Ramos (cell line): Measurements from ENCODE around the gene MRPL10.
"Not testable (repeated sequence)": the region's sequence is repeated elsewhere in the genome, so short reads cannot be mapped to it uniquely, and the experiment has no call there.

Experiments
- in situ Hi-C: fragments of 300-500 bp; cut with MboI; formaldehyde crosslinking; loops from one replicate; pipeline ENCODE4 v1.14.3; 2022; ENCODE audit warnings: low sequenced_read_pairs; ENCODE audit not compliant: unreplicated experiment

MRPL10 gene

DNA sequence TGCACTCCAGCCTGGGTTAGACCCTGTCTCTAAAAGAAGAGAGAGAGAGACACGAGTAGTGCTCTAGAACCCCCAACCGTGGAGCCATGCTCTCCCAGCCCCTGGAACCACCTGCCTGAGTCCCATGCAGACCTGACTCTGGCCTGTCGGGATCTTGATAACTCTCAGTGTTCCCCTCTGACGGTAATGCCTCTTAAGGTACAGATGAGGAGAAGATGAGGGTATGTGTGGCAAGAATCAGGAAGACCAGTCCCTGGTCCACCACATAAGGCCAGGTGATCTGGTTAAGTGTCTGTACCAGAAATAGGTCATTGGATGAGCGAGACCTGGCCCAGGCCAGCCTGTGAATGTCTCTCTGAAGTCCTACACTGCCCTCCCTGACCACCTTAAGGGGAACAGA lies 28.1 kb downstream of the MRPL10 start:
- in situ Hi-C loops: no loop called here

DNA sequence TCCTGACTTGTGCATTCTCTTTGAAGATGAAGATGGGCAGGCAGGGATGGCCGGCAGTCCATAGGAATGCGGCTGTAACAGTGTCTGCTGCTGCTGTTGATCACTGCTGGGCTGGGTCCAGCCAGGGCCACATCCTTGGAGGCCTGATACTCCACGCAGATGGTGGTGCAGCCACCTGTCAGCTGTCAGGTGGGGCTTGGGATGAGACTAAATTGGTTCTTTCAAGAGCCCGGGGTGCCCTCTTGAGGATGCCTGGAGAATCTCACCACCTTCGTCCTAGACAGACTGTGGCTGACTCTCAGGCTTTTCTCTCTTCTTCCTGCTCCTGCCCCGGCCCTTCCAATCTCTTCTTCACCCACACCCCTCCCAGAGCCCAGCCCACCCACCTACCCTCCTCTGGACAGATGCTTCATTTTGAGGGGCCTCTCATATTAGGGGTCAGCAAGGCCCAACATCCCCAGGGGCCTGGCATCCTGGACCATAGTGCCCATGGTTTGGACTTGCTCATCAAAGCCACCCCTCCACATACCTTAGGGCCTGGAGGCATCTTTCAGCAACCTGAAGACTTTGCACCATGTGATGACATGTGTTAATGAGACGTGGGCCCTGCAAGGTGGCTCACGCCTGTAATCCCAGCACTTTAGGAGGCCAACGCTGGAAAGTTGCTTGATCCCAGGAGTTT lies 28.9 kb downstream of the MRPL10 start:
- in situ Hi-C loops: no loop called here

DNA sequence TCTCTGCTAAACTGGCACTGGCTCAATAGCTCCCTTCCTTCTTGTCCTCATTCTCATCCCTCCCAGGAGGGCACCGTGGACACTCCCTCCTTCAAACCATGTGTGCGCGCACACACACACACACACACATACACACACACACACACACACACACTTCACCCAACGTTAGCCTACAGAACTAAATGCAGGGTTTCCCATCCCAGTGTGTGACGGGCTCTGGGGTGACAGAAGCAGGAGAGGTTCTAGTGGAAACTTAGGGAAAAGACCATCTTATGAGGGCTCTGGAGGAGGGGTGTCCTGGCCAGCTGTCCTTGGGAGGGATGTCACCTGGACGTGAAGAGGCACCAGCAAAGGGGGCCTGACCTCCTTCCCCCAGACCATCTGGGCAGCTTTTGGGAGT lies 29.4 kb downstream of the MRPL10 start:
- in situ Hi-C loops: no loop called here

DNA sequence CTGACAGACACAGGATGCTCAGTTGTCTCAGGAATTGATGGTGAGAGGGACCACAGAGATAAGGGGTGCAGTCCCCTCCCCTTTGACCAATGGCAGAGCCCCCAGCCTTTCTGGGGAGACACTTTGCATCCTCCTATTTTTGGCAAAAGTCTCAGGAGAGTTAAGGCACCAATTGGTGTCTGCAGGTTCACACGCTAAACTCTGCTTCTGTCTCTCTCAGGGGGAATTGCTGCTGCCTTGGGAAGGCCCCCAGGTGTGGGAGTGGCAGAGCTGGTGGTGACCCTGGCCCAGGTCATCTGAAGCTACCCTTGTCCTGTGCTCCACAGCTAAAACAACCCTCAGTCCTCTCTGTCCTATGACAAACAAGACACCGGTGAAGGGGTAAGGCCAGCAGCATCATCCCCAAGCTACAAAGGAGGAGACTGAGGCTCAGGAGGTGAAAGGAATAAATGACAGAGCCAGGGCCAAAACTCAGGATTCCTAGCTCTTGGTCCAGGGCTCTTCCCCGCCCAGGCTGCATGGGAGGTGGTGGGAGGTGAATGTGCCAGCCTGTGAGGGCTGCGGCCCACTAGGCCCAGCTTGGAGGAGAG lies 30.1 kb downstream of the MRPL10 start:
- in situ Hi-C loops: no loop called here

DNA sequence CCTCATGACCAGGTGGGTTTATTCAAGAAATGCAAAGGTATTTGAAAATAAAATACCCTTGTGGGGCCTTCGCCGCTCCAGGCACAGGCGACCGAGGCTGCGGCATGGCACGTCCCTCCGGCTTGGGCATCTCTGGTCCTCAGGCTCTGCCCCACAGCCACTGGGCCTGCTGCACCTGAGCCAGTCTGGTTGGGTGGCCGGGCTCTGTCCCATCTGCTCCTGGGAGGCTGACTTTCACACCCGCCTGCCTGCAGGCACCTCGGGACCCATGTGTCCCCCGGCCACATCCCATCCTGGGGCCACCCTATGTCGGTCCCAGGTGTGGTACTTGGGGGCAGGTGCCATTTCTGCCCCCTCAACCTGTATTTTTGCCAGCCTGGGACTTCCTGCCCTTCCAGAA lies 30.7 kb downstream of the MRPL10 start:
- in situ Hi-C loops: no loop called here

DNA sequence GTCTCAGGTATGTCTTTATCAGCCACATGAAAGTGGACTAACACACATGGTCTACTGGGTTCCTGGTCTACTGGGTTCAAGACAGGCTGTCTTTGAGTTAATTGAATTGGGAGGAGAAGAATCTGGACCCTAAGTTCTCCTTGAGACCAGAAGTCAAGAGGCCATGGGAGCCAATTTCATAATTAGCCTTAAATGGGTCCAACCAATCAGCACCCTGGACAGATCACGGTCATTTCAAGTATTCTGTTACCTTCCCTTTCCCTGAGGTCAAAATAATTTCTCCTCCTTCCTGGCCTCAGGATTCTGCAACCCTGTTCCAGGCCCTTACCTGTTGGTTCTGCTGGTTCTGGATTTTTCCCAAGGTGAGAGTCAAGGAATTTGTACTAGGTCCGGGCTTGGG lies 33.5 kb downstream of the MRPL10 start:
- in situ Hi-C loops: no loop called here

DNA sequence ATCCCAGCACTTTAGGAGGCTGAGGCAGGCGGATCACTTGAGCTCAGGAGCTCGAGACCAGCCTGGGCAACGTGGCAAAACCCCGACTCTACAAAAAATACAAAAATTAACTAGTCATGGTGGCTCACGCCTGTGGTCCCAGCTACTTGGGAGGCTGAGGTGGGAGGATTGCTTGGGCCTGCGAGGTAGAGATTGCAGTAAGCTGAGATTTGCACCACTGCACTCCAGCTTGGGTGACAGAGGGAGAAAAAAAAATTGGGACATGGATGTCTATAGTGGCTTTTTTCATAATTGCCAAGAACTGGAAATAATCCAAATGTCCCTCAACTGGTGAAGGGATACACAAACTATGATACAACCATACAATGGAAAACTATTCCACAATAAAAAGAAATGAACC lies 38.4 kb downstream of the MRPL10 start:
- in situ Hi-C loops: no loop called here

DNA sequence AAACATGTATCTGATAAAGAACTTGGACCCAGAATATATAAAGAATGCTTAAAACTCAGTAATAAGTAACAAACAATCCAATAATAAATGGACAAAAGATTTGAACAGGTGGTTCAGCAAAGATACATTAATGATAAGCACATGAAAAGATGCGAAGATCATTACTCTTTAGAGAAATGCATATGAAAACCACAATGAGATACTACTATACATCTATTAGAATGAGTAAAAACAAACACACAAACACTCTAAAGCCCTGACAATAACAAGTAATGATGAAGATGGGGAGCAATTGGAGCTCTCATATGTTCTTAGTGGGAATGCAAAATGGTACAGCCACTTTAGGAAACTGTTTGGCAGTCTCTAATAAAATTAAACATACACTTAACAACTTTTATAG lies 38.9 kb downstream of the MRPL10 start:
- in situ Hi-C loops: no loop called here

DNA sequence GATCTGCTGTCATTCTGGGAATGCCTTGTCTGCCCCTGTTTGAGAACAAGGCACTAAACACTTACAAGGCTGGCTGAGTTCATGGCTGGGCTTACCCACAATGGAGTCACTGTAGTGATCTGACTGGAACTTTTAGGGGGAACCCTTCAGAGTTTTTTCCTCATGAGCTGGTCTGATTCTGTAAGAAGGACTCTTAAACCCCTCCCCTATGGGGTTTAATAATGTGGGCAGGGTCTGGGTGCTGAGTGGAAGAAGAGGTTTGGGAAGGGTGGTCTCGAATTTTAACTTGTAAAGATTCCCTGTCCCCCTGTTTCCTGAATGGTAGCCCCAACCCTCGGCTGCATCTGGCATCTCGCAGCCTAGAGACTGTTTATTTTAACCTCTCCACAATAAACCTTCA lies 40.3 kb downstream of the MRPL10 start:
- in situ Hi-C loops: no loop called here

DNA sequence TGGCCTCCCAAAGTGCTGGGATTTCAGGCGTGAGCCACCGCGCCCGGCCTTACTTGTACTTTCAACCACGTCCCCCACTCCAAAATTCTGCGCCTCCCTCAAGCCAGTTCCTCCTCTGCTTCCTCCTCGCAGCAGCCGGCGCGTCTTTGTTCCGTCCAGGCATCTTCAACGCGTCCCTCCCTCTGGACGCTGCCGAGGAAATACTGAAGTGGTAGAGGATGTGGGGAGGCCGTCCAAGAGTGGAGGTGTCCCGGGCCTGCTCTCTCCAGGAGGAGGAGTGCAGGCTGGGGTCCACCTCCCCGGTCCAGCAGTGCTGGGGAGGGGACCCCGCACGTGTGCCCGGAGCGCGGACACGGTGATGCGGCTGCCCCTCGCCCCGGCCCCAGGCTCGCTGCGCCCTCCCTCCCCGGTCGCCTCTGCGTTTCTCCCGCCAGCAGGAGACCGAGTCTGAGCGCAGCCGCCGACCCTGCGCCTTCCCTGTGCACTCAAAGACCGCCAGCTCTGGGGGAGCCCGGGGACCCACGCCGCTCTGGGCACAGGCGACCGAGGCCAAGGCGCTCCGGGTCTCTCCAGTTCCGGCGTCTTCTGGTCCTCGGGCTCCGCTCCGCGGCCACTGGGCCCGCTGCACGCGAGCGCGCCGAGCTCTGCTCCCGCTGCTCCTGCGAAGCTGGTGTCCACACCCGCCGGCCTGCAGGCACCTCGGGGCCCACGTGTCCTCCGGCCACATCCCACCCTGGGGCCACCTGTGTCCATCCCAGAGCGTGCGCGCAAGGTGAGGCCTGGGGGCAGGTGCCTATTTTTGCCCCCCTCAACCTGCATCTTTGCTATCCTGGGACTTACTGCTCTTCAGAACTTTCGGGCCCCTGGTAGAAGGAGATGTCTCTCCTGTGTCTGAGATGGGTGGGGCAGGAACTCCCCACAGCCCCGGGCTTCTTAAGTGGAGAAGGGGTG lies 41.5 kb downstream of the MRPL10 start:
- in situ Hi-C loops: no loop called here

DNA sequence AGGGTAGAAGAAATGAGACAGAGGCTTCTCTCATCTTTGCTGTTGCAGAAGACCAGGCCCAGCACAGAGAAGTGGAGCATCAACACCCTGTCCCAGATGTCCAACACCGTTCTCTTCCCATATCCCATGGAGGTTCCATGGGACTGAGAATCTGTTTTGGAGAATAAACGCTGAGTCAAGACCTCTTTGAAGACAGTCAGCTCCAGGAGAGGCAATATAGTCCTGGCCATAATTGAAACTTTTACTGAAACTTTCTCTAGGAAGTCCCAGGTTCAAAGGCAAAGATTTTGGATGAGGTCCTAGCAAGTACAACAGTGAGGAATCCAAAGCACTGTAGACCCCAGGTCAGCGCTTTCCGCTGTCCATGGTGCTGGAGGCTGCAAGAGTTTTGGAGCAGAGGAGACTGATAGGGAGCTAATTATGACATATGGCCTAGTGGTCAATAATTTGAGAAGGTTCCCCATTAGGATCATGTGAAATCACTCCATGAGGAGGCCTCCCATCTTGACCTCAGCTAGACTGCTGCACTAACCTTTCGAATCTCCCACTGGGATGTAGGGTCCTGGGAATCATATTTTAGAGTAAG lies 45.7 kb downstream of the MRPL10 start:
- in situ Hi-C loops: no loop called here

DNA sequence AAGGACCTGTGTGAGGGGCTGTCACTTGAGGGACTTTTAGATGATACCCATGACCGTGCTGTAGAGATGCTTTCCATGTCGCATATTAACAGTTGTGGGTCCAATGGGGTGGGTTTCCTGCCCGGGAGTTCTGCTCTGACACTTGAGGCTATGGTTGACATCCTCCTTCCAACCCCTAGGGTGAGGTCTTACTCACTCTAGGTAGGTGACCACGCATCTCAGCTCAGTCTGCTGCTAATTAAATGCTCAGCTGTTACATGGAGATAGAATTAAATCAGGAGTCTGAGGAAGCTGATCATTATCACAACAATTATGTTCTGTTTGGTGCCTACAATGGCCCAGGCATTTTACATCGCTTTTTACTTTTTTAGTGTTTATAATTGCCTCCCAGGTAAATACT lies 49.9 kb downstream of the MRPL10 start:
- in situ Hi-C loops: no loop called here

DNA sequence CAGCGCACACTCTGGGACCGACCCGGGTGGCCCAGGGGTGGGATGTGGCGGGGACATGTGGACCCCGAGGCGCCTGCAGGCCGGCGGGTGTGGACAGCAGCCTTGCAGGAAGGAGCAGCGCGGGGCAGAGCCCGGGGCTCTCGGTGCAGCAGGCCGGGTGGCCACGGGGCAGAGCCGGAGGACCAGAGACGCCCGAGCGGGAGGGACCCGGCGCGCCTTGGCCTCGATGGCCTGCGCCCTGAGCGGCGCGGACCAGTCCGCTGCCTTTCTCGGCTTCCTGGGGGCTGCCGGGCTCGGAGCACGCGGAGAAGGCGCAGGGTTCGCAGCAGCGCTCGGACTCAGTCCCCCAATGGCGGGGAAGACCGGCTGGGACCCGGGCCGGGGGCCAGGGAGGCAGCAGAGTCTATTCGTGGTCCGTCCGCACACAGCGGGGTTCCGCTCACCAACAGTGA lies 53.1 kb downstream of the MRPL10 start:
- in situ Hi-C loops: no loop called here

DNA sequence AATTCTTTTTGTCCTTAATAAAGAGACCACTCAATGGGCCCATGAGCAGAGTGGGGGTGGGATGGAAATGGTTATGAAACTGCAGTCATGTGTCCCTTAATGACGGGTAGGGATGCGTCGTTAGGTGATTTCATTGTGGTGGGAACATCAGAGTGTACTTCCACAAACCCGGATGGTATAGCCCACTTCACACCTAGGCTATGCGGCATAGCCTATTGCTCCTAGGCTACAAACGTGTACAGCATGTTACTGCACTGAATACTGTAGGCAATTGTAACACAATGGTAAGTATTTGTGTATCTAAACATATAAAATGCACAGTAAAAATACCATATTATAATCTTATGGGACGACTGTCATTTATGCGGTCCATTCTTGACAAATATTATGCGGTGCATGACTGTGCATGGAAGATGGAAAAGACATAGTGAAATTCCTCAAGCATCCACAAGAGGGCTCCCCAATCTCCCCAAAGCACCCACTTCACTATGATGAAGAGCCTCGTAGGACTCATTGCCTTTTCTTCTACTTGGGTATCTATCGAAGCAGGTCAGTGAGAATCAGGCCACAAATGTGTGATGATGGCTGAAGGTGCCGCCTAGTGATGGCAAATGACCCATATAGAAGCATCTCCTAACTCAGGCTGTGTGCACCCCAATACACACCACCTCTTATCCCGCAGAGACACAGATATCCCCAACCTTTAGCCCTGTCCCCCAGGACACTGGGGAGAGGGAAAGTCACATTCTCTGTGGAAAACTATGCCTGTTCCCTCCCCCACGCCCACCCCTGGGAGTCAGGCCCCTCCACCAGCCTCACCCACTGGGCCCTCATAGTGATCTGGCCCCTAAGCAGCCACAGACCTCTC lies 54.8 kb downstream of the MRPL10 start:
- in situ Hi-C loops: no loop called here

DNA sequence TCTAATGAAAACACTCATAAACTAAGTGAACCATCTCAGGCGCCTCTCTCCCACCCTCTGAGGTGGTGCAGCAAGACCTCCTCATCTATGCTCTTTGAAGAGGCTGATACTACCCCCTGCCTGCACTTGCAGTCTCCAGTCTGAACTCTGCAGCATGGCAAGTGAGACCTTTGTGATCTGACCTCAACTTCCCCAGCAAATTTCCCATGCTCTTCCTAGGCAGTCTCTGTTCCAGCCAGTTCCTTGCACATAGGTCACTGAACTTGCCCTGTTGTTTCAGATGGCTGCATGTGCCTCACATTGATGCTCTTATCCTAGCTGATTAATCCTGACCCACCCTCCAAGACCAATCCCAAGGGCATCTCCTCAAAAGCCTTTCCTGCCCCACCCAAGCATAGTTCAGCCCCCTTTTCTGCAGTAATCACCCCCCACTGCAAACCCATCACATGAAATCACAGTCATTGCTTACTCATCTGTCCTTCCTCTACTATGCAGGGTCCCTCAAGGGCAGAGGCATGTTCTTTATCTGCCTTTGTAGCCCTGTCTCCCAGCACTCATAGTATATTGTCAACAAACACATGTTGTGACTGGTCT lies 56.3 kb downstream of the MRPL10 start:
- in situ Hi-C loops: no loop called here

DNA sequence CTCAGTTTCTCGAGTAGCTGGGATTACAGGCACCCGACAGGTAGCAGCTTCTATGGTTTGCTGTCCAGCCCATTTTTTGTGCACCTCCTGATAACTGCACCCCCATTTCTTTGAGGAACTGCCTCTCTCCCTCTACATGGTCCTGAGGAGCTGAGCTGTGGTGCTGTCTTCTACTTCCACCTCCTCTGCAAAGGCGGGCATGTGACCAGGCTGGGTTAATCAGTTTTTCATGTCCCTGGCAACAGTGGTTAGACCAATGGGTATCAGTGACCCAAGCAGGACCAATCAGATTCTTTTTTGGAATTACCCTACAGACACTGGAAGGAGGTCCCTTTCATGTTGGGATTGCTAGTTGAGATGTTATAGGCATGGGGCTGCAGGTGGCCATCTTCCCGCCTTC lies 57.0 kb downstream of the MRPL10 start:
- in situ Hi-C loops: no loop called here

DNA sequence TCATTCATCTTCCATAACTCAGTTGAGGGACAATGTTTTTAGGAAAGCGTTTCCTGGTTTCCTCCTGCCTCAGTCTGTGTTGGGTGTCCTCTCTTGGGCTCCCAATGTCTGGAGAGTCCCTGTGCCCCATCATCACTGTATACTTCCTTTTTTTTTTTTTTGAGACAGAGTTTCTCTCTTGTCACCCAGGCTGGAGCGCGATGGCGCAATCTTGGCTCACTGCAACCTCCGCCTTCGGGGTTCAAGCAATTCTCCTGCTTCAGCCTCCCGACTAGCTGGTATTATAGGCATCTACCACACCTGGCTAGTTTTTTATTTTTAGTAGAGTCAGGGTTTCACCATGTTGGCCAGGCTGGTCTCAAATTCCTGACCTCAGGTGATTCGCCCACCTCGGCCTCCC lies 57.7 kb downstream of the MRPL10 start:
- in situ Hi-C loops: not testable (repeated sequence)
